Stimulated activated effector memory CD8-positive, alpha-beta T cell treated with anti-CD3 and anti-CD28 coated beads, Interleukin-12 subunit alpha, Interleukin-12 subunit beta, amount 100 ng/mL, for 72 hours (primary cell): ENCODE data around the gene DOCK3.
"Not testable (repeated sequence)": the region's sequence is repeated elsewhere in the genome, so short reads cannot be mapped to it uniquely, and the experiment has no call there.

Experiments
- ATAC-seq: fragments of 150-1000 bp; cut with Tn5 transposase; 2 replicates; pipeline ENCODE4 v1.10.0; 2021
- DNase-seq, 2 donors: peaks; one replicate each; pipeline ENCODE4 v3.0.0; 2021 to 2022; ENCODE audit warnings: low spot score in 2 of 2
- H3K27ac Mint-ChIP-seq: one replicate; pipeline ENCODE4 v1.8.0; 2022; ENCODE audit warnings: mild to moderate bottlenecking, mixed read lengths
- H3K36me3 Mint-ChIP-seq: one replicate; pipeline ENCODE4 v1.8.0; 2022; ENCODE audit warnings: mild to moderate bottlenecking, mixed read lengths
- H3K4me1 Mint-ChIP-seq: one replicate; pipeline ENCODE4 v1.8.0; 2022; ENCODE audit warnings: mixed read lengths
- H3K4me3 Mint-ChIP-seq: one replicate; pipeline ENCODE4 v1.8.0; 2022; ENCODE audit warnings: mild to moderate bottlenecking, mixed read lengths
- H3K9me3 Mint-ChIP-seq: one replicate; pipeline ENCODE4 v1.8.0; 2022; ENCODE audit warnings: mixed read lengths

DOCK3 gene

DNA sequence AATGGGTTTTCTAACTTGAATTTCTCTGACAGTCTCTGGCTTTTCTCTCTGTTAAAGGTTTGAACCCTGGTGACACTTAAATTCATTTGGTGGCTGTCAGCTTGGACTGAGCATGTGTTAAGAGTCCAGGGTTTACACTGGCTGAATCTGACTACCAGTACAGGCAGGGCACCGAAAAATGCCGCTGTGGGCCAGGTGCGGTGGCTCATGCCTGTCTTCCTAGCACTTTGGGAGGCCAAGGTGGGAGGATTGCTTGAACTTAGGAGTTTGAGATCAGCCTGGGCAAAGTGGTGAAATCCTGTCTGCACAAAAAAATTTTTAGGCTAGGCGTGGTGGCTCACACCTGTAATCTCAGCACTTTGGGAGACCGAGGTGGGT lies 712.1 kb downstream of the DOCK3 start:
- Mint-ChIP-seq H3K4me3 (peak overlapping the region; percentile 98), H3K27ac (peak overlapping the region; percentile 100), H3K9me3 (no peaks in the 10 kb centered on the region), H3K4me1 (peaks cover 62% of the 10 kb centered on the region), H3K36me3 (peaks cover 77% of the 10 kb centered on the region)
- ATAC-seq (no peak), DNase-seq (peak in 1 of 2 donors; percentile 48)

DNA sequence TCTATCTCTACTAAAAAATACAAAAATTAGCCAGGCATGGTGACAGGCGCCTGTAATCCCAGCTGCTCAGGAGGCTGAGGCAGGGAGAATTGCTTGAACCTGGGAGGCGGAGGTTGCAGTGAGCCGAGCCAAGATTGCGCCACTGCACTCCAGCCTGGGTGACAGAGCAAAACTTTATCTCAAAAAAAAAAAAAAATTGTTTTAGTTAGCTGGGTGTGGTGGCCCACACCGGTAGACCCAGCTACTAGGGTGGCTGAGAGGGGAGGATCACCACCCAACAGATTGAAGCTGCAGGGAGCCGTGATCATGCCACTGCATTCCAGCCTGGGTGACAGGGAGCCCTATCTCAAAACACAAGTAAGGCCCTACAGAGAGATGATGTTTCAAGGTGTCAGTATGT lies 712.6 kb downstream of the DOCK3 start:
- not testable (repeated sequence) for ATAC-seq, DNase-seq, H3K9me3 Mint-ChIP-seq
- peak overlapping the region; percentile 82 for H3K27ac Mint-ChIP-seq
- peaks cover 62% of the 10 kb centered on the region for H3K4me1 Mint-ChIP-seq
- H3K36me3 Mint-ChIP-seq, result peaks cover 82% of the 10 kb centered on the region
- peak overlapping the region; percentile 98 for H3K4me3 Mint-ChIP-seq

DNA sequence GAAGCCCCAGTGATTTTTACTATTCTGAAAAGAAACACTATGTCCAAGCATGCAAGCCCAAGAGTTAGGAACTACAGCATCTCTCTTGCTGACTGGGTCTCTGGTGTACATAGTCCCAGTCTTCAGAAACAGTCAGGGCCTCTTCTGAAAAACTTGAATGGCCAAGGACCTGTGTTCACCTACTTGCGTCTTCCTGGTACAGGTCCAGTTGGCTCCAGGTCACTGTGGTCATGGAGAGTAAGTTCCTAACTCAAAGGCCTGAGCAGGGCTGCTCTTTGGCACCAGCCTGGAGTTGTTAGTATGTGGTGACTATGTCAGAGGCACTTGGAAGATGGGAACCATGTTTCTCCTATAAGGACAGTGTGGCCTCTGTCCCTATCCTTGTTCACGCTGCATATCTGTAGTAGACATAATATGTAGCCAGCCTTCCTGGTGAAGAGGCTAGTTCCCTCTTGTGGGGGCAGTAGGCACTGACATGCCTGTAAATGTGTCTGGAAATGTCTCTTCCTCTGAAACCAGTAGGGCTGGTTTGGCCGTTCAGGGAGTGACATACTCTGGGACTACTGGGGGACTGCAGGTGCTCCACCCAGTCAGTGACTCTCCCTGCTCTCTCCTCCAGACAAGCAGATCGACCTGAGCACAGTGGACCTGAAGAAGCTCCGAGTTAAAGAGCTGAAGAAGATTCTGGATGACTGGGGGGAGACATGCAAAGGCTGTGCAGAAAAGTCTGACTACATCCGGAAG lies 713.7 kb downstream of the DOCK3 start:
- H3K9me3 Mint-ChIP-seq, result no peaks in the 10 kb centered on the region
- peak overlapping the region; percentile 98 for H3K4me3 Mint-ChIP-seq
- peak overlapping the region; percentile 82 for H3K27ac Mint-ChIP-seq
- ATAC-seq (no peak), DNase-seq (peak in 1 of 2 donors; percentile 48)
- H3K4me1 Mint-ChIP-seq, result peaks cover 65% of the 10 kb centered on the region
- peaks cover 90% of the 10 kb centered on the region for H3K36me3 Mint-ChIP-seq

GRCh38 chr3:51389423-51390183 lies 714.9 kb downstream of the DOCK3 start:
- Mint-ChIP-seq H3K4me3 (peak overlapping the region; percentile 16), H3K9me3 (no peaks in the 10 kb centered on the region), H3K27ac (peak overlapping the region; percentile 82), H3K4me1 (peaks cover 67% of the 10 kb centered on the region), H3K36me3 (peaks cover 90% of the 10 kb centered on the region)
- DNase-seq, result peak; percentile 21 to 75
- no peak for ATAC-seq

DNA sequence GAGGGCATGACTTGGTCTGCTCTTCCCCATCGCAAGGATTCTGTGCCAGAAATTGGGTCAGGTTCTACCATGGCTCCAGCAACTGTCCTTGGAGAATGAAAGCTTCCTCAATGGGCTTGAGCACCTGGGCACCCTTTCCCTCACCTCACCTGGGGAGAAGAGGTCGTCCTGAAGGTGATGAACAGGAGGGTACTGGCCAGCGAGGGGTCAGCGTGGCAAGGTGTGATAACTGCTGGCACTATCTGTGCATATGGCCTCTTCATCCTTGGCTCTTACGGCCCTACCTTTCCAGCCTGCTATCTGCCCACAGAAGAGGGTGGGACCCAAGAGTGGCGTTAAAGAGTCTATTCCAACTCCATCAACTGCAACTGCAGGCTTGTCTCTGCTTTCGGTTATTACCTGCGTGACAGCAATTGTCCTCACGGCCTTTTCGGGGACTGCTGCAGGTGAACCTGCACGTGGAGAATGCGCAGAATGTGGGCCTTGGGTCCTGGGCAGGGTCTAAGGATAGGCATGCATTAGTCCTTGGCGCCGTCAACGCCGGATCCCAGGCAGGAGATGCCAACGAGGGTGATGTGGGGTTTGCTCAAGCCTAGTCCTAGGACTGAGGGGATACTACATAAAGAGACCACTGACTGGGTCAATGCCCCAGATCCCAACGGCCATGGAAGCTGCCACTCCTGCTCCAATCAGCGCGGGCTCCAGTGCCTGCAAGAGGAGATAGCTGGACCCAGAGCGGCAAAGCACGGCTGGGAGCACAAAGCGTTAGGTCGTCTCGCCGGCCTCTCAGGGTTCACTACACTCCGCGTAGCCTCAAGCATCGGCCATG lies 715.7 kb downstream of the DOCK3 start:
- peak overlapping the region; percentile 68 for H3K4me3 Mint-ChIP-seq
- DNase-seq (no peak), ATAC-seq (peak; percentile 2)
- peaks cover 76% of the 10 kb centered on the region for H3K4me1 Mint-ChIP-seq
- H3K36me3 Mint-ChIP-seq, result peaks cover 90% of the 10 kb centered on the region
- peak overlapping the region; percentile 82 for H3K27ac Mint-ChIP-seq
- H3K9me3 Mint-ChIP-seq, result no peaks in the 10 kb centered on the region

- DNase-seq (peak; percentile 94 to 97), ATAC-seq (peak; percentile 94)
- peak within 1 kb of the TSS; percentile 93 for H3K27ac Mint-ChIP-seq
- H3K4me1 Mint-ChIP-seq, result peaks cover 73% of the 10 kb centered on the region
- peak within 1 kb of the TSS; percentile 68 for H3K4me3 Mint-ChIP-seq
- H3K9me3 Mint-ChIP-seq, result no peaks in the 10 kb centered on the region
- peaks cover 90% of the 10 kb centered on the region for H3K36me3 Mint-ChIP-seq
Measured at GRCh38 chr3:51391075-51391565, 716.4 kb downstream of the DOCK3 start, which contains the start of gene RBM15B. Gene RBM15B, plus strand, starts transcription at chr3:51391285. Its CDS starts 115 bp downstream, at chr3:51391400.

DNA sequence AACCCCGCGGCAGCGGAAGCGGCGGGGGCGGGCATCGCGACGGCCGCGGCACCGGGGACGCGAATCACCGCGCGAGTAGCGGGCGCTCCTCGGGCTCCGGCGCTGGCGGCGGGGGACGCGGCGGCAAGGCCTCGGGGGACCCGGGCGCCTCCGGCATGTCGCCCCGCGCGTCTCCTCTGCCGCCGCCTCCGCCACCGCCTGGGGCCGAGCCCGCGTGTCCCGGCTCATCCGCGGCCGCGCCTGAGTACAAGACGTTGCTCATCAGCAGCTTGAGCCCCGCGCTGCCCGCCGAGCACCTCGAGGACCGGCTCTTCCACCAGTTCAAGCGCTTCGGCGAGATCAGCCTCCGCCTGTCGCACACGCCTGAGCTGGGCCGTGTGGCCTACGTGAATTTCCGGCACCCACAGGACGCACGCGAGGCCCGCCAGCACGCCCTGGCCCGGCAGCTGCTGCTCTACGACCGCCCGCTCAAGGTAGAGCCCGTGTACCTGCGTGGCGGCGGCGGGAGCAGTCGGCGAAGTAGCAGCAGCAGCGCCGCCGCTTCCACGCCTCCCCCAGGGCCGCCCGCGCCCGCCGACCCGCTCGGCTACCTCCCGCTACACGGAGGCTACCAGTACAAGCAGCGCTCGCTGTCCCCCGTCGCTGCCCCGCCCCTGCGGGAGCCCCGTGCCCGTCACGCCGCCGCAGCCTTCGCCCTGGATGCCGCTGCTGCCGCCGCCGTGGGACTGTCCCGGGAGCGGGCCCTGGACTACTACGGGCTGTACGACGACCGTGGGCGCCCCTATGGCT lies 717.0 kb downstream of the DOCK3 start:
- ATAC-seq (peak; percentile 29), DNase-seq (peak; percentile 34 to 78)
- no peaks in the 10 kb centered on the region for H3K9me3 Mint-ChIP-seq
- peaks cover 73% of the 10 kb centered on the region for H3K4me1 Mint-ChIP-seq
- peaks cover 90% of the 10 kb centered on the region for H3K36me3 Mint-ChIP-seq
- H3K27ac Mint-ChIP-seq, result peak overlapping the region; percentile 93
- H3K4me3 Mint-ChIP-seq, result peak overlapping the region; percentile 68

GRCh38 chr3:51392355-51393133 lies 717.8 kb downstream of the DOCK3 start:
- Mint-ChIP-seq H3K27ac (peak overlapping the region; percentile 93), H3K9me3 (no peaks in the 10 kb centered on the region), H3K4me1 (peaks cover 75% of the 10 kb centered on the region), H3K4me3 (peak overlapping the region; percentile 68), H3K36me3 (peaks cover 90% of the 10 kb centered on the region)
- ATAC-seq (no peak), DNase-seq (no peak)

GRCh38 chr3:51393134-51393495 lies 718.4 kb downstream of the DOCK3 start:
- H3K4me3 Mint-ChIP-seq, result peak overlapping the region; percentile 68
- no peaks in the 10 kb centered on the region for H3K9me3 Mint-ChIP-seq
- peak overlapping the region; percentile 93 for H3K27ac Mint-ChIP-seq
- DNase-seq, result no peak
- H3K4me1 Mint-ChIP-seq, result peaks cover 71% of the 10 kb centered on the region
- H3K36me3 Mint-ChIP-seq, result peaks cover 90% of the 10 kb centered on the region
- no peak for ATAC-seq

DNA sequence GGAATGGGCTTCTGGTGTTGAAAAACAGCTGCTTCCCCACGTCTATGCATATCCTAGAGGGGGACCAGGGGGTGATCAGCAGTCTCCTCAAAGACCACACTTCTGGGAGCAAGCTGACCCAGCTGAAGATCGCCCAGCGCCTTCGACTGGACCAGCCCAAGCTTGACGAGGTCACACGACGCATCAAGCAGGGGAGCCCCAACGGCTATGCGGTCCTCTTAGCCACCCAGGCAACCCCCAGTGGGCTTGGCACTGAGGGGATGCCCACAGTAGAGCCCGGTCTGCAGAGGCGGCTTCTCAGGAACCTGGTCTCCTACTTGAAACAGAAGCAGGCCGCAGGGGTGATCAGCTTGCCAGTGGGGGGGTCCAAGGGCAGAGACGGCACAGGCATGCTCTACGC lies 718.8 kb downstream of the DOCK3 start:
- peak overlapping the region; percentile 68 for H3K4me3 Mint-ChIP-seq

DNA sequence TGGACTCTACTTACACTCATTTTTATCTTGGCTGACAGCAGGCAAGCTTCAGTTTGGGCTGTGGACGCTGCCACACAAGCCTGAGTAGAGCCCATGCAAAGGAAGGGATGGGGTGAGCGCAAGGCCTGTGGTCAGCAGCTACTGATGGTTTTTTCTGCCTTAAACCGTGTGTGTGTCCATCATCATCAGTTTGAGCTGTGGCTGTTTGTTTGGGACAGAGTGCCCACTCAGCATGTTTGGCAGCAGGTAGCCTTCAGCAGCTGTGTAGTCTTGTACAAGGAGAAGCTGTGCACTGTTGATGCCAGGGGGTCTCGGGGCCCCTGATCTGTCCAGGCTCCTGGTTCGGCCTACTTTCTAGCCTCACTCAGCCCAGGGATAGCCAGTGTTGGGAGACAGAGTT lies 719.8 kb downstream of the DOCK3 start:
- peaks cover 57% of the 10 kb centered on the region for H3K4me1 Mint-ChIP-seq
- peak overlapping the region; percentile 68 for H3K4me3 Mint-ChIP-seq
- peak overlapping the region; percentile 93 for H3K27ac Mint-ChIP-seq
- H3K36me3 Mint-ChIP-seq, result peaks cover 89% of the 10 kb centered on the region
- ATAC-seq, result no peak
- H3K9me3 Mint-ChIP-seq, result no peaks in the 10 kb centered on the region
- DNase-seq, result no peak

More for the DNA sequence above, 718.8 kb downstream of the DOCK3 start:
- Mint-ChIP-seq H3K4me1 (peaks cover 66% of the 10 kb centered on the region), H3K9me3 (no peaks in the 10 kb centered on the region), H3K27ac (peak overlapping the region; percentile 93), H3K36me3 (peaks cover 89% of the 10 kb centered on the region)
- ATAC-seq, result no peak
- no peak for DNase-seq

- Mint-ChIP-seq H3K4me1 (peaks cover 46% of the 10 kb centered on the region), H3K9me3 (no peaks in the 10 kb centered on the region), H3K36me3 (peaks cover 94% of the 10 kb centered on the region), H3K4me3 (no peak overlapping the region), H3K27ac (peak overlapping the region; percentile 93)
- DNase-seq, result no peak
- no peak for ATAC-seq
Measured at GRCh38 chr3:51395493-51396213, 720.9 kb downstream of the DOCK3 start.

DNA sequence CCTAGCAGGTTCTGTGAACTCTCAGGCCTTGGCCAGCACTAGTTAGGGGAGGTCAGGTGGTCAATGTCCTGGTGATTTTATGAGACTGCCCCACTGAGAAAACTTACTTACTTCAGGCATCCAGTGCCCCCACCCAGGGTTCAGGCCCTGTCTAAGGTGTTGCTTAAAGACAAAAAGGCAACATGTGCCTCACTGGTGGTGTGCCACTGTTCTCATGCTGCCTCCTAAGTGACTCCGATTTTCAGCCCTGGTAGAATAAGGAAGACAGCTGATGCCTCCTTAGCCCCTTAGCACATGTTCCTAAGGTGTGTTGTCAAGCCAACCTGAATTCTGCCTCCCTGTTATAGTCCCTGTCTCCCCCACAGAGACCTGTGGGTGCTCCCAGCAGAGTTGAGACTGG lies 721.7 kb downstream of the DOCK3 start:
- H3K9me3 Mint-ChIP-seq, result no peaks in the 10 kb centered on the region
- H3K36me3 Mint-ChIP-seq, result peaks cover 99% of the 10 kb centered on the region
- DNase-seq (peak in 1 of 2 donors; percentile 49), ATAC-seq (no peak)
- H3K27ac Mint-ChIP-seq, result peak overlapping the region; percentile 91
- no peak overlapping the region for H3K4me3 Mint-ChIP-seq
- H3K4me1 Mint-ChIP-seq, result peaks cover 44% of the 10 kb centered on the region
